Activated CD8-positive, alpha-beta memory T cell treated with anti-CD3 and anti-CD28 coated beads for 48 hours (primary cell): Measurements from ENCODE around the gene BRI3.

Experiments
- DNase-seq, 3 experiments: peaks; one replicate each; pipeline ENCODE4 v3.0.0-alpha.2; 2020; ENCODE audit warnings: low read depth in 2 of 3, low spot score in 2 of 3

BRI3 gene

GRCh38 chr7:98286701-98287485 lies 5.4 kb downstream of the BRI3 start:
- DNase-seq, result no peak

DNA sequence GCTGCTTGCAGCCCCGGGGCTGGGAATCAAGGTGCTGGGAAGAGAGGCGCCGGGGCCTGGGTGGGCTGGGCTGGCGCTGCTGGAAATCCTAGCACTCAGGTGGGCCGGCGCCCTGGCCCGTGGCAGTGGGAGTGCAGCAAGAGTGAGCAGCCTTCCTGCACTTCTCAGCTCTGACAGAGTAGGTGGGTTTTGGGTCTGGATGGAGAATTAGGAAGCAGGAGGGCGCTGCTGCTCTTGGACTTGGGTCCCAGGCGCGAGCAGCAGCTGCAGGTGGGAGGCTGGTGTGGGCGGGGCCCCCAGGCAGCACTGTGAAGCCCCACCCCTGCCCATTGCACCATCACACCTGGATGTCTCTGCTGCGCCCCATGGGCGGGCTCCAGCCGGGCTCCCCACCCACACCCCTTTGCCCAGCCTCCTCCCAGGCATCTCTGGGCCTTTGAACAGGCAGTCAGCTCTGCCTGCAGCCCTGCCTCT lies 6.0 kb downstream of the BRI3 start:
- DNase-seq, result no peak

- DNase-seq, result no peak
Observed at GRCh38 chr7:98288064-98288823, 6.8 kb downstream of the BRI3 start.

DNA sequence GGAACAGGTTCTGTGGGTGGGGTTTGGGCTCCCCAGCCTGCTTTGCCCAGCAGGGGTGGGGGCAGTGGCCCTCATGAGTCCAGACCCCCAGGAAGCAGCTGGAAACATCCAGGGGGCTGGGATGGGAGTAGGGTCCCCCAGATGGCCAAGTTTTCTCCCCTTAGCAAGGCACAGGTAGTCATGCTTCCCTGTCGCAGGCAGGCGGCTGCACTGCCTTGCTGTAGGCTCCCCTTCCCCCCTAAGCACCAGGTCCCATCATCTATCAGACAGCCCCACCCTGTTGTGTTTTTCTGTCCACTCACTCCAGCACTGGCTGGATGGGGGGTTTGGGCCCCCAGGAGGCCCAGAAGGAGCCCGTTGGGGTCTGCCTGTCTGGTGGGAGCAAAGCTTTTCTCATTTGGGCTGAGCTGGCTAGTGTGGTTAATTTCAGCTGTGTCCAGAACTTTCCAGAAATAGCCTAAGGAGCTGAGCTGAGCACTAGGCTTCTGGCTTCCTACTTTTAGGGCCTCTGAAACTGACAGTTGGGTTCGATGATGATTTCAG lies 7.9 kb downstream of the BRI3 start:
- no peak for DNase-seq

- no peak for DNase-seq
Observed at GRCh38 chr7:98291717-98292116, 10.2 kb downstream of the BRI3 start.

GRCh38 chr7:98293265-98293664 lies 11.8 kb downstream of the BRI3 start:
- DNase-seq, result no peak

GRCh38 chr7:98293746-98294145 lies 12.3 kb downstream of the BRI3 start:
- no peak for DNase-seq

- DNase-seq, result no peak
Observed at GRCh38 chr7:98294326-98294725, 12.8 kb downstream of the BRI3 start.

GRCh38 chr7:98294798-98295382 lies 13.4 kb downstream of the BRI3 start:
- DNase-seq, result peak in 1 of 3 experiments; percentile 20

- DNase-seq, result no peak
Observed at GRCh38 chr7:98295467-98296192, 14.1 kb downstream of the BRI3 start.

GRCh38 chr7:98296833-98297232 lies 15.3 kb downstream of the BRI3 start:
- no peak for DNase-seq

- DNase-seq, result no peak
Observed at GRCh38 chr7:98297626-98298286, 16.3 kb downstream of the BRI3 start.

- no peak for DNase-seq
Observed at GRCh38 chr7:98300595-98301372, 19.3 kb downstream of the BRI3 start.

DNA sequence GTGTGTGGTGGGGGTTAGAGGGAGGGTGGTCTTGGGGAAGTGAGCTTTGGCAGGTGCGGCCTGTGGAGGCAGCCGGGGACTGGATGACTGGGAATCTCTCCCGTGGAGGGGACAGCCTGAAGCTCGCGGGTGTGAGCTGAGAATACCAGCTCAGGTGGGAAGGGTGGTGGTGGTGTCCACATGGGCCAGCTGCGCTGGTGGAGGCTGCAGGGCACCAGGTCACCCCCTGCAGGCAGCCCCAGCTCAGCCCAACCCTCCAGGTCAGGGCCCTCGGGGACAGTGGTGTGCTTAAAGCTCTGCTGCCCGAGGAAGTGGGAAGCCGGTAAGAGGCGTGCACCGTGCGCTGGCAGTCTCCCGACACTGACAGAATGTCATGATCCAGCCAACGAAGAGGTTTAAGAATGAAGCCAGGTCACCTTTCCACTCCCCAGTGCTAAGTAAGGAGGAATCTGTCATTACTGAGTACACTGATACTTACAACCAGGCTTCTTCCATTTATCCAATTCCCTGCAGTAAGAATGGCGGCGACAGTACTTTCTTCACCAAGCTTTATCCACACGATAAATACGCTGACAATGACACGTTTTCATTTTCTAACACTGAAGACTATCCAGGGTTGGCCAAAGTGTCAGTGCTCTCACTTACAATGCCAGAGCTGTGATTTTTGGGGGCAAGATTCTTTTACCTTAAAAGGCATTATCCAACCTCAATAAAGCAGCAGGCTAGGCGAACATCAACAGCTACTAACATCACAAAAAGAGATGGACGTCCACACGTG lies 20.4 kb downstream of the BRI3 start:
- no peak for DNase-seq

- DNase-seq, result no peak
Observed at GRCh38 chr7:98303176-98303865, 21.8 kb downstream of the BRI3 start.

DNA sequence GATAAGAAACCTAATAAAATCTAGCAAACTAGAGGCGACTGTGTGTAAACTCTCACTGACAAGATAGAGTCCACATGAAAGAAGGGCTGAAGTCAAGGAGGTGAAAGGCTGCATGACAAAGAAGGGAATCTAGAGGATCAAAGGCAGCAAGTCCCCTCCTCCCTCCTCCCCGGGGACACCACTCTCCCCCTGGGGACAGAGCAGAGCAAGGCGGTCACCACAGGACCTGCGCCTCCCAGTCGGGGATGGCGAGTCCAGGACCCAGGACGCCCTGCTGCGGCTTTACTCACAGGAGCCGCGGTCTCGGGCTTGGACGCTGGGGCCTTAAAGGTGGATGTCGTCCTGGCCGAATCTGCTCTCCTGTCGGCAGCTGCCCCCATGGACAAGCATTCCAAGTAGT lies 22.4 kb downstream of the BRI3 start:
- no peak for DNase-seq

DNA sequence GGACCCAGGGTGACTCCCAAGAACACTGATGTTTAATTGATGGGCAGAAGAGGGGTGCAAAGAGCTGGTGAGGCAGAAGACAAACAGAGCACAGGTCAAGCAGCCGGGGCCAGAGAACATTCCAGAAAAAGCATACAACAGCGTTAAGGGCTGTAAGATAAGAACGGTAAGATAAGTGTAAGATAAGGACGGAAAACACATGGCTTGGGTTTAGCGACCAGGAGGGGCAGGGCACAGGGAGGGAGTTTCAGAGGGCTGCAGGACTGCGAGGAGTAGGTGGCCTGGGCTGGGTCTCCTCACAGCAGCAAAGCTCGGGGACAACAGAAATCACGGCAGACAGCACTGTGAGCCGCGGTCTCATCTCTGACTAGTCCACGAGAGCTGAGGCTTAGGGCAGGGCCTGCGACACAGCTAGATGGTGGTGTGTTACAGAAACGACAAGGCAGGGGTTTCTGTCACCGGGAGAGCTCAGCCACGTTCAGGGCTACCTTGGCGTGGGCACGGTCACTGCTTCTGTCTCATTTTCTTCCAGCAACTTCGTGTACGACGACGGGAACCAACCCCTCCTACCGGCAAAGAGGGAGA lies 24.6 kb downstream of the BRI3 start:
- DNase-seq, result no peak

DNA sequence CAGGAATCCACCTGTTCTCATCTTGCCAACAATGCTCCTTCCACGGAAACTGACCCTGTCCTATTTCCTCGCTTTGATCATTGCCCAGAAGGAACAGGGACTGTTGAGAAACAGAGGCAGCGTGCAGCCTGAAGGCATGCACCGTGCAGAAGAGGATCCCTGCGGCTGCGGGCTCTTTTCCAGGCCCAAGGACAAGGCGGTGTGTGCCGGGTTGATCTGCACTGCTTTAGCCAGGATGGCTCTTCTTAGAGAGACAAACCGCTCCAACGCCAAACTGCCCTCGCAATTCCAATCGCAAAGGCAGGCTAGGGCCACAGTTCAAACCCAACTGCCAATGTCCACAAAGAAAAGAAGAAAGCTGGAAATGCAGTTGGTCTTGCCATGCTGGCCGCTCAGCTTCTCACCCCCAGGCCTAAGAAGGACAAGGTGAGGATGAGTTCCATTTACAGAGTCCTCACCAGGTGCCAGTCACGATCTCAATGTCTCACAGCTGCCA lies 26.5 kb downstream of the BRI3 start:
- no peak for DNase-seq
